GM19452 (cell line): ENCODE results near the gene ITGB5.

Experiments used
- ATAC-seq: cut with Tn5 transposase; IDR thresholded peaks from one replicate; pipeline ENCODE4 v1.9.1; 2021; ENCODE audit not compliant: unreplicated experiment

The ITGB5 gene

GRCh38 chr3:124873226-124873625 lies 13.9 kb downstream of the ITGB5 start:
- no peak for ATAC-seq

- ATAC-seq = no peak
Observed at GRCh38 chr3:124867511-124867910, 19.7 kb downstream of the ITGB5 start.

GRCh38 chr3:124862006-124862405 lies 25.2 kb downstream of the ITGB5 start:
- no peak for ATAC-seq

- ATAC-seq = no peak
Observed at GRCh38 chr3:124861041-124861440, 26.1 kb downstream of the ITGB5 start.

- no peak for ATAC-seq
Observed at GRCh38 chr3:124860599-124860998, 26.6 kb downstream of the ITGB5 start.

- ATAC-seq = no peak
Observed at GRCh38 chr3:124859025-124859424, 28.1 kb downstream of the ITGB5 start.

GRCh38 chr3:124858275-124858674 lies 28.9 kb downstream of the ITGB5 start:
- ATAC-seq = no peak

GRCh38 chr3:124856677-124857076 lies 30.5 kb downstream of the ITGB5 start:
- ATAC-seq = no peak

- ATAC-seq = no peak
Observed at GRCh38 chr3:124854009-124854408, 33.2 kb downstream of the ITGB5 start.

- no peak for ATAC-seq
Observed at GRCh38 chr3:124853446-124853845, 33.7 kb downstream of the ITGB5 start.

- no peak for ATAC-seq
Observed at GRCh38 chr3:124851905-124852304, 35.3 kb downstream of the ITGB5 start.

GRCh38 chr3:124851136-124851535 lies 36.0 kb downstream of the ITGB5 start:
- ATAC-seq = no peak

GRCh38 chr3:124850633-124851032 lies 36.5 kb downstream of the ITGB5 start:
- ATAC-seq = no peak

GRCh38 chr3:124850212-124850611 lies 37.0 kb downstream of the ITGB5 start:
- no peak for ATAC-seq

GRCh38 chr3:124848300-124848699 lies 38.9 kb downstream of the ITGB5 start:
- ATAC-seq = no peak

- no peak for ATAC-seq
Observed at GRCh38 chr3:124847863-124848262, 39.3 kb downstream of the ITGB5 start.

- no peak for ATAC-seq
Observed at GRCh38 chr3:124847051-124847450, 40.1 kb downstream of the ITGB5 start.

- no peak for ATAC-seq
Observed at GRCh38 chr3:124846189-124846588, 41.0 kb downstream of the ITGB5 start.

GRCh38 chr3:124845406-124845805 lies 41.8 kb downstream of the ITGB5 start:
- no peak for ATAC-seq

GRCh38 chr3:124843506-124844177 lies 43.5 kb downstream of the ITGB5 start:
- ATAC-seq = no peak

GRCh38 chr3:124843047-124843446 lies 44.1 kb downstream of the ITGB5 start:
- no peak for ATAC-seq

GRCh38 chr3:124841517-124841916 lies 45.6 kb downstream of the ITGB5 start:
- ATAC-seq = no peak

- no peak for ATAC-seq
Observed at GRCh38 chr3:124840331-124840730, 46.8 kb downstream of the ITGB5 start.
